ENCODE results near the gene TOE1.

DNA sequence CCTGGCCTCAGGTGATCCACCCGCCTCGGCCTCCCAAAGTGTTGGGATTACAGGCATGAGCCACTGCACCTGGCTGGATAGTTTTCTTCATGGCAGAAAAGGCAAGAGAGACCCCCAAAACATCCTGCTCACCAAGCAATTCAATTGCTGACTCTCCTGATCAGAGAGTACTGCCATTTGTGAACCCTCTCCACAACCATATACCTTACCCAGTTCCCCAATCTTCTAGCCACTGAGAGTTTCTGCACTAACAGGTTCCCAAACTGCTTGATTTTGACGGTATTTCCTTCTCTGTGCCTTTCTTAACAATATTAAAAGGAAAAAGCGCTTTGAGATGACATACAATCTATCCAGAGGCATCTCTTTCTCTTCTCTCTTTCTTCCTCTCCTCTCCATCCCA, 40.2 kb downstream of the TOE1 start:
- no peak for TF ChIP-seq ZFPM2 (CRISPR knock-in tag; IDR thresholded peaks at IDR 0.05)
- TF ChIP-seq, protein P1, sequence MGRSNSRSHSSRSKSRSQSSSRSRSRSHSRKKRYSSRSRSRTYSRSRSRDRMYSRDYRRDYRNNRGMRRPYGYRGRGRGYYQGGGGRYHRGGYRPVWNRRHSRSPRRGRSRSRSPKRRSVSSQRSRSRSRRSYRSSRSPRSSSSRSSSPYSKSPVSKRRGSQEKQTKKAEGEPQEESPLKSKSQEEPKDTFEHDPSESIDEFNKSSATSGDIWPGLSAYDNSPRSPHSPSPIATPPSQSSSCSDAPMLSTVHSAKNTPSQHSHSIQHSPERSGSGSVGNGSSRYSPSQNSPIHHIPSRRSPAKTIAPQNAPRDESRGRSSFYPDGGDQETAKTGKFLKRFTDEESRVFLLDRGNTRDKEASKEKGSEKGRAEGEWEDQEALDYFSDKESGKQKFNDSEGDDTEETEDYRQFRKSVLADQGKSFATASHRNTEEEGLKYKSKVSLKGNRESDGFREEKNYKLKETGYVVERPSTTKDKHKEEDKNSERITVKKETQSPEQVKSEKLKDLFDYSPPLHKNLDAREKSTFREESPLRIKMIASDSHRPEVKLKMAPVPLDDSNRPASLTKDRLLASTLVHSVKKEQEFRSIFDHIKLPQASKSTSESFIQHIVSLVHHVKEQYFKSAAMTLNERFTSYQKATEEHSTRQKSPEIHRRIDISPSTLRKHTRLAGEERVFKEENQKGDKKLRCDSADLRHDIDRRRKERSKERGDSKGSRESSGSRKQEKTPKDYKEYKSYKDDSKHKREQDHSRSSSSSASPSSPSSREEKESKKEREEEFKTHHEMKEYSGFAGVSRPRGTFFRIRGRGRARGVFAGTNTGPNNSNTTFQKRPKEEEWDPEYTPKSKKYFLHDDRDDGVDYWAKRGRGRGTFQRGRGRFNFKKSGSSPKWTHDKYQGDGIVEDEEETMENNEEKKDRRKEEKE (IDR thresholded peaks at IDR 0.05; ENCODE audit: borderline replicate concordance in 1 of 2, control insufficient read depth in 1 of 2, low read depth in 2 of 2, low read length in 1 of 2) = no peak
- no peak for TF ChIP-seq POLR2A (conservative IDR thresholded peaks at IDR 0.05)
- TF ChIP-seq NR4A1 (CRISPR knock-in tag; IDR thresholded peaks at IDR 0.05) = no peak
- no peak for TF ChIP-seq NR4A1 (tag; IDR thresholded peaks at IDR 0.05)
- TF ChIP-seq TEAD4 (IDR thresholded peaks at IDR 0.05; ENCODE audit: low read length) = no peak
- TF ChIP-seq TEAD4 (CRISPR knock-in tag; IDR thresholded peaks at IDR 0.05; ENCODE audit: borderline replicate concordance) = no peak
- TF ChIP-seq, protein P2, sequence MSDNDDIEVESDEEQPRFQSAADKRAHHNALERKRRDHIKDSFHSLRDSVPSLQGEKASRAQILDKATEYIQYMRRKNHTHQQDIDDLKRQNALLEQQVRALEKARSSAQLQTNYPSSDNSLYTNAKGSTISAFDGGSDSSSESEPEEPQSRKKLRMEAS (CRISPR knock-in tag; IDR thresholded peaks at IDR 0.05) = no peak
- TF ChIP-seq SIN3A (IDR thresholded peaks at IDR 0.05; ENCODE audit: borderline replicate concordance in 2 of 2, control insufficient read depth in 1 of 2, low read depth in 2 of 2, low read length in 2 of 2) = no peak
- TF ChIP-seq, protein P3, sequence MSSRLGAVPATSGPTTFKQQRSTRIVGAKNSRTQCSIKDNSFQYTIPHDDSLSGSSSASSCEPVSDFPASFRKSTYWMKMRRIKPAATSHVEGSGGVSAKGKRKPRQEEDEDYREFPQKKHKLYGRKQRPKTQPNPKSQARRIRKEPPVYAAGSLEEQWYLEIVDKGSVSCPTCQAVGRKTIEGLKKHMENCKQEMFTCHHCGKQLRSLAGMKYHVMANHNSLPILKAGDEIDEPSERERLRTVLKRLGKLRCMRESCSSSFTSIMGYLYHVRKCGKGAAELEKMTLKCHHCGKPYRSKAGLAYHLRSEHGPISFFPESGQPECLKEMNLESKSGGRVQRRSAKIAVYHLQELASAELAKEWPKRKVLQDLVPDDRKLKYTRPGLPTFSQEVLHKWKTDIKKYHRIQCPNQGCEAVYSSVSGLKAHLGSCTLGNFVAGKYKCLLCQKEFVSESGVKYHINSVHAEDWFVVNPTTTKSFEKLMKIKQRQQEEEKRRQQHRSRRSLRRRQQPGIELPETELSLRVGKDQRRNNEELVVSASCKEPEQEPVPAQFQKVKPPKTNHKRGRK (tag; IDR thresholded peaks at IDR 0.05) = no peak
- no peak for TF ChIP-seq TAF1 (IDR thresholded peaks at IDR 0.05; ENCODE audit: control insufficient read depth, extremely low read depth, insufficient read depth, low read length, severe bottlenecking)

All from K562 (cell line).